Forelimb muscle (tissue), 1 donor: Measurements from ENCODE around the gene PSMC3IP. TPM values are rescaled to one million over a fixed set of nuclear protein-coding genes. Genes with fewer than 3 reads are reported as not detected.

Experiments used
- DNase-seq: peaks from one replicate; pipeline ENCODE4 v3.0.0-alpha.2; 2013; ENCODE audit warnings: low read depth
- polyA plus RNA-seq: library from polyadenylated mRNA; unstranded; fragments of 120-200 nt; gene quantifications from one replicate; pipeline ENCODE4 v1.2.1, GENCODE V29; 2013; ENCODE audit not compliant: insufficient read length

PSMC3IP gene
- polyA plus RNA-seq, 1 donor = 9.3 TPM

- DNase-seq = no peak
These were observed 39.0 kb downstream of the PSMC3IP start for GRCh38 chr17:42538482-42538881.

- no peak for DNase-seq
These were observed 39.6 kb downstream of the PSMC3IP start for GRCh38 chr17:42537826-42538451.

- no peak for DNase-seq
These were observed 40.2 kb downstream of the PSMC3IP start for GRCh38 chr17:42537156-42537805.

GRCh38 chr17:42536372-42537155 lies 41.0 kb downstream of the PSMC3IP start:
- no peak for DNase-seq

GRCh38 chr17:42536048-42536371 lies 41.5 kb downstream of the PSMC3IP start, which contains the start of gene NAGLU:
NAGLU (plus strand) TSS chr17:42536241; CDS start chr17:42536273, 32 bp downstream.
- DNase-seq = no peak

- no peak for DNase-seq
These were observed 42.1 kb downstream of the PSMC3IP start for GRCh38 chr17:42535155-42536047.

GRCh38 chr17:42531455-42532354 lies 45.8 kb downstream of the PSMC3IP start:
- DNase-seq = no peak

GRCh38 chr17:42530952-42531454 lies 46.5 kb downstream of the PSMC3IP start:
- no peak for DNase-seq

GRCh38 chr17:42529061-42529460 lies 48.5 kb downstream of the PSMC3IP start:
- no peak for DNase-seq

GRCh38 chr17:42527932-42528331 lies 49.6 kb downstream of the PSMC3IP start:
- no peak for DNase-seq

GRCh38 chr17:42526031-42526444 lies 51.5 kb downstream of the PSMC3IP start:
- DNase-seq = no peak

- no peak for DNase-seq
These were observed 52.3 kb downstream of the PSMC3IP start for GRCh38 chr17:42525221-42525620.

- no peak for DNase-seq
These were observed 54.7 kb downstream of the PSMC3IP start for GRCh38 chr17:42522798-42523278.

Other genes with a start within 250 kb of the PSMC3IP start
- gene STAT3, start 189.3 kb downstream of the PSMC3IP start, polyA plus RNA-seq = 47.6 TPM
- 242 TPM for gene CAVIN1, start 154.5 kb downstream of the PSMC3IP start, polyA plus RNA-seq
- gene ATP6V0A1, start 118.9 kb downstream of the PSMC3IP start, polyA plus RNA-seq = 27.6 TPM
- 18.7 TPM for gene NAGLU, start 41.5 kb downstream of the PSMC3IP start, polyA plus RNA-seq
- 2.9 TPM for gene HSD17B1, start 24.8 kb downstream of the PSMC3IP start, polyA plus RNA-seq
- gene COASY, start 15.6 kb downstream of the PSMC3IP start, polyA plus RNA-seq = 23.1 TPM
- gene MLX, start 10.6 kb downstream of the PSMC3IP start, polyA plus RNA-seq = 38.2 TPM
- 34.0 TPM for gene RETREG3, start 31.6 kb upstream of the PSMC3IP start, polyA plus RNA-seq
- 33.7 TPM for gene TUBG1, start 32.0 kb upstream of the PSMC3IP start, polyA plus RNA-seq
- 14.7 TPM for gene TUBG2, start 81.6 kb upstream of the PSMC3IP start, polyA plus RNA-seq
- 49.6 TPM for gene PLEKHH3, start 99.3 kb upstream of the PSMC3IP start, polyA plus RNA-seq
- 1.9 TPM for gene CCR10, start 104.1 kb upstream of the PSMC3IP start, polyA plus RNA-seq
- gene CNTNAP1, start 104.8 kb upstream of the PSMC3IP start, polyA plus RNA-seq = 9.4 TPM
- 22.6 TPM for gene EZH1, start 167.3 kb upstream of the PSMC3IP start, polyA plus RNA-seq
- 64.1 TPM for gene RAMP2, start 183.5 kb upstream of the PSMC3IP start, polyA plus RNA-seq
- gene VPS25, start 195.7 kb upstream of the PSMC3IP start, polyA plus RNA-seq = 27.7 TPM
- gene WNK4, start 202.9 kb upstream of the PSMC3IP start, polyA plus RNA-seq = 0.43 TPM
- 50.6 TPM for gene COA3, start 221.0 kb upstream of the PSMC3IP start, polyA plus RNA-seq
- gene CNTD1, start 221.1 kb upstream of the PSMC3IP start, polyA plus RNA-seq = 0.70 TPM
- 41.7 TPM for gene BECN1, start 246.6 kb upstream of the PSMC3IP start, polyA plus RNA-seq